ENCODE measurements around the gene SGMS1.
"Not testable (repeated sequence)": the region's sequence is repeated elsewhere in the genome, so short reads cannot be mapped to it uniquely, and the experiment has no call there.

SGMS1 gene

DNA sequence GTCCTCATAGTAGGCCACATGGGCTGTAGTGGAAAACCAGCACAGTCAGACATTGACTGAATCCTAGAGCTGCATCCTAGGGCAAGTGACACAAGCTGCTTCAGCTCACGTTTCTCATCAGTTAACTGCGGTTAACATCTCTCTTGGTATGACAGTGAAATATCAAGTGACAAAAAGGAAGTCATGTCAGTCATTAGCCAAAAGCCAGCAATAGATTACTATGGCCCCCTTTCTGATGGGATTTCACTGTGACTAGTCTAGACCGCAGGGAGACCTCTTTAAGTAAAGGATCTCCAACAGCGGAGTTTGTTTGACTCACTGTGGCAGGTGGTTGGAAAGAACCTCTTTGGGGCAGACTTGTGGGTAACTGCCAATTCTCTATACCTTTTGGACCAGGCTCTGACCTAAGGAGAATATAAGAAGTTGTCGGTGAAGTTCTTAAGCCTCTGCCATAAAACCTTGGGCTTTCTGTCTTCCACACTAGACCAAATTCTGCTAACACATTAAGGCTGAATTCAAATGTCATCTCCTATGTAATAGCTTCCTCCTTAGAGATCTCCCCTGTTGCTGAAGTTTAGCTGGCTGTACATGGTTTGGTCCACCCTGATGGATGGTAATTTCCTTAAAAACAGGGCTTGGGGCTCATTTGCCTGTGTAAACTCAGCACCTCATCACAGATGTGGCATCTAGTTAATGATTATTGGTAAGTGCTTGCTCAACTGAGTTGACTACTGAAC lies 115.3 kb downstream of the SGMS1 start:
- DNase-seq (ENCODE audit: low spot score) = no peak

DNA sequence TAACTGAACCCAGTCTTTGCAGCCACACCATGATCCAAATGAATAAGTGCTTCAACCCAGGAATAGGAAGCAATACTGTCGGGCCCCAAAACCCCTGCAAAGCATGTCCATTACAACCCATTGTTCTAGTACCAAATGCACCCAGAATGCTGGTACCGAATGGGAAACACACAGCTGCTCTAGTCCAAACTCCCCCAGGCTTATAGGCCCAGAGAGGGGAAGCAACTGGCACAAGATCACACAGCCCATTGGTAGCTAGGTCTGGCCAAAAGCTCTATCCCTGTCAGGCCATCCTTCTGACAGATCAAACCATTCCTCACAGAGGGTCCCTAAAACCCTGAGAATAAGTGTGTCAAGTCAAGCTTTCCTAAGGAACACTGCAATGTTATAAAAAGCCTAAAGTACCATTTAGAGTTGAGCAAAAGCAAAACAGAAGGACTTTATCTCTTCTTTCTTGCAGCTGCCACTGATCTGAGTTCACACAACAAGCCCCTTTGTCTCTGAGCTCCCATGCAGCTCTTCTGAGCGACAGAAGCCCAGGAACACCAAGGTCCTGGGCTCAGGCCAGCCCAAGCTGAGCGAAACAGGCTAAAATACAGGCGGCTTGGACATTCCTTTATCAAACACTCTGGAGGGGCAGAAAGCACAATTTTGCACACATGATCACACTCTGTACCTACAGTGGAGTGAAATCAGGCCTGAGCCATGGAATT lies 116.7 kb downstream of the SGMS1 start:
- peak; percentile 96 for DNase-seq (ENCODE audit: low spot score)

DNA sequence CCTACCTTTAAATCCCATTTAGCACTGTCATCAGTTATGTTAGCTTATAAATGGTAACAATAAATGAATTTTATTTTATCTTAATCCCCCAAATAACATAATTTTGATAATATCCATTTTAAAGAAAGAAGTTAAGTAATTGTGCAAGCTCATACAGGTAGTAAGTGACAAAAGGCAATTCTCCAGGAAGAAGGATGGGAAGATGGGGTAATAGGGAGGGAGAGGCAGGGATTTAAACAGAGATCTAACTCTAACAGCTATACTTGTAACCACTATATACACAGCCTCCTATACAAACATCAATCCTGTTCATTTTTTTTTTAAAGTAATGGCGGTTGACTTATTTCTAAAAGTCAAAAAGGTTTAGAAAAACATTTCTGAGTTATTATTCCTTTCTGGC lies 119.4 kb downstream of the SGMS1 start:
- no peak for DNase-seq (ENCODE audit: low spot score)

DNA sequence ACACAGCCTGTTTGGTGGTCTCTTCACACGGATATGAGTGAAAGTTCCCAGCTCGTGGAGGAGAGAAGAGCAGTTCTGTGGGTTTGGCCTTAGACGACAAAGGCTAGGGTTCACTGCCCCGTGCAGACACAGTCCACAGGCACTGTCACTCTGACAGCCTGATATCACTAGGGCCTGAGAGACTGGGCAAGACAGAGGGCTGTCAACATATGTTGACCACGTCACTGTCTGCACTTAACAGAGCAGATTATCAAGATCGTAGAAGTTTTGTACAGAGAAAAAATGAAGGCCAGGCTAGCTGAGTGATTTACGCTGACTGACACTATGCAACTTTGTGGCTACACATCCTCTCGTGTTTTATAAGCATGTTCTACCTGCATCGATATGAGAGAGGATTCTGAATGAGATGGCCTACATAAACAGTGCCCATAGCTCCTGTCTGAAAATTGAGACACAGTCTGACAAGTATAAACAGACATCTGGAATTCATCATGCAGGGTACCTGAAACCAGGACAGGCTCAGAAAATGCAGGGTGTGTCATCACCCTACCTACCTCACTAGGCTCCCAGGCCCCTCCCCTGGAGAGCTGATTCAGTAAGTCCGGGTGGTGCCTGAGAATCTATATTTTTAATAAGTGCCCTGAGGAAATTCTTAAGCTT lies 120.0 kb downstream of the SGMS1 start:
- no peak for DNase-seq (ENCODE audit: low spot score)

DNA sequence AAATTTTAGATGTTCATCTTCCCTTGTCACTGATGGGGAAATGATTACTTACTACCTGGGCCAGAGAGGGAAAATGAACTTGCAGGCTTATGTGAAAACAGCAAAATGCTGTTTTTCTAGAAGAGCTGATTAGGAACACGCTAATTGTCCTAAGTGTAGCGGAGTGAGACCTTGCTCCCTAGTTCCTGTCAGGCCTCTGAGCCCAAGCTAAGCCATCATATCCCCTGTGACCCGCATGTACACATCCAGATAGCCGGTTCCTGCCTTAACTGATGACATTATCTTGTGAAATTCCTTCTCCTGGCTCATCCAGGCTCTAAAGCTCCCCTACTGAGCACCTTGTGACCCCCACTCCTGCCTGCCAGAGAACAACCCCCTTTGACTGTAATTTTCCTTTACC lies 120.6 kb downstream of the SGMS1 start:
- DNase-seq (ENCODE audit: low spot score) = not testable (repeated sequence)

DNA sequence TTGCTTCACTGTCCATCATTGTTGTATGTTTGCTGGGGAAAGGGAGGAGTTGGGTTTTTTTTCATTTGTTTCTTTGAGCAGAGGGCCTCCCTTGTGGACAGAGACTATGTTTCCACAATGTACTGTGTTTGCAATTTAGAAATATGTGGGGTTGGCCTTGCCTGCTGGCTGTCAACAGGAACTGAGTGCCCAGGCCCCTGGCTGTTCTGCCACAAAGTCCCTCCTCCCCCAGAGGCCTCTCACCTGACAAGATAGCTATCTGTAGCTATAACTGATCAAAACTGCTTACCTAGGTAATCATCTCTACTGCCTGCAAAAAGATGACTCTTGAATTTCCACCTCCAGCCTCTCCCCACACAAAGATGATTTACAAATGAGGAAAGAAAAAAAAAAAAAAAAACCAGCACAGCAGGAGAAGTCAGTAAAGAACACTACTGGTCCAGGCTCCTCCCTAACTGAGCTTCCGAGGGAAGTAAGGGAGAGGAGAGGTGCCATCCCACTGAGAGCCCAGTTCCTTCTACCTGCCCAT lies 121.8 kb downstream of the SGMS1 start:
- DNase-seq (ENCODE audit: low spot score) = no peak

DNA sequence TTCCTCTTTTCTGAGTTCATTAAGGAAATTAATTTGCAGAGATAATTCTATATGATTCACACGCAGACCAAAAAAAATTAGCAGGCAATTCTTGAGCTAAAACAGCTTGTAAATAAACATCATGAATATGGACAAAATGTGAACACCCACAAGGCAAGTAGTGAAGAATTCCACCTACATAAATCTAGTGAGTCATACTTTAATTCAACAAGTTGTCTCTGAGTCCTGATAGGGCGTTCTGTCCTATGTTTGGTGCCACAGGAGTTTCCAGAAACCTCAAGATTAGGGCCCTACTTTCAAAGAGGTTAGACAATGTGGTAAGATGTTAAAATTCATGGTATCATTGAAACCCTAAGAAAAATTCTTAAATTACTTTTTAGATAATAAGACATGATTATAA lies 122.3 kb downstream of the SGMS1 start:
- no peak for DNase-seq (ENCODE audit: low spot score)

DNA sequence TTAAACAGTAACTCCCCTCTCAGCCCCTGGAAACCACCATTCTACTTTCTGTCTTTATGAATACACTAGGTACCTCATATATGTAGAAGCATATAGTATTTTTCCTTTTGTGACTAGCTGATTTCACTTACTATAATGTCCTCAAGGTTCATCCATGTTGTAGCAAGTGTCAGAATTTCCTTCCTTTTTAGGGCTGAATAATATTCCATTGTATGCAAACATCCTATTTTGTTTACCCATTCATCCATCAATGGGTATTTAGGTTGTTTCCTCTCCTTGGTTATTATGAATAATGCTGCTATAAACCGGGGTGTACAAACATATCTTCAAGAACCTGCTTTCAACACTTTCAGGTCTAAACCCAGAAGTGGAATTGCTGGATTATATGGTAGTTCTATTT lies 125.3 kb downstream of the SGMS1 start:
- DNase-seq (ENCODE audit: low spot score) = no peak

- no peak for DNase-seq (ENCODE audit: low spot score)
Measured at GRCh38 chr10:50497758-50498157, 126.0 kb downstream of the SGMS1 start.

GRCh38 chr10:50496228-50496627 lies 127.5 kb downstream of the SGMS1 start:
- no peak for DNase-seq (ENCODE audit: low spot score)

GRCh38 chr10:50490241-50490640 lies 133.5 kb downstream of the SGMS1 start:
- no peak for DNase-seq (ENCODE audit: low spot score)

DNA sequence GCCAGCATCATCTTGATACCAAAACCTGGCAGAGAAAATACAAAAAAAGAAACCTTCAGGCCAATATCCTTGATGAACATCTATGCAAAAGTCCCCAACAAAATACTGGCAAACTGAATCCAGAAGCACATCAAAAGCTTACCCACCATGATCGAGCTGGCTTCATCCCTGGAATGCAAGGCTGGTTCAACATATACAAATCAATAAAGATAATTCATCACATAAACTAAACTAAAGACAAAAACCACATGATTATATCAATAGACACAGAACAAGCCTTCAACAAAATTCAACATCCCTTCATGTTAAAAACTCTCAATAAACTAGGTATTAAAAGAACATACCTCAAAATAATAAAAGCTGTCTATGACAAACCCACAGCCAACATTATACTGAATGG lies 139.2 kb downstream of the SGMS1 start:
- DNase-seq (ENCODE audit: low spot score) = not testable (repeated sequence)

- DNase-seq (ENCODE audit: low spot score) = no peak
Measured at GRCh38 chr10:50480054-50481007, 143.4 kb downstream of the SGMS1 start.

GRCh38 chr10:50477287-50478203 lies 146.2 kb downstream of the SGMS1 start:
- DNase-seq (ENCODE audit: low spot score) = no peak

GRCh38 chr10:50473756-50474155 lies 150.0 kb downstream of the SGMS1 start:
- no peak for DNase-seq (ENCODE audit: low spot score)

- DNase-seq (ENCODE audit: low spot score) = no peak
Measured at GRCh38 chr10:50472914-50473313, 150.8 kb downstream of the SGMS1 start.

- no peak for DNase-seq (ENCODE audit: low spot score)
Measured at GRCh38 chr10:50471583-50471975, 152.2 kb downstream of the SGMS1 start.

- no peak for DNase-seq (ENCODE audit: low spot score)
Measured at GRCh38 chr10:50470798-50471582, 152.8 kb downstream of the SGMS1 start.

DNA sequence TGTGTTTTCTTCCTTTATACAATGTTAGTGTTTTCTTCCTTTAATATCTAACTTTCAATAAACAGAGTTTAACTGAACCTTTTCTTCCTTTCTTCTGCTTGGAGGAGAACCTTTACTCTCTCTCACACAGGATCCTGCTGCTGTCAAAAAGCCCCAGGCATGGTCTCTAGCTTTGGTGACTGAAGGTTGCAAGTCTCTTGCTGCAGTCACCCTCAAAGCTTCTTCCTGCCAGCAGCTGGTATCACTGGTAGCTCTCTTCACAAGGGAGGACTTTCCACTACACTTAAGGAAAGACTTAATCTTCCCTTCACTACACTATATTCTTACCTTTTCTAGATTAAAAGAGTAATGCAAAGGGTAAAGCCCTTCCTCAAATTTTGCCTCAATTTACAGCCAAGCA lies 153.4 kb downstream of the SGMS1 start:
- no peak for DNase-seq (ENCODE audit: low spot score)

DNA sequence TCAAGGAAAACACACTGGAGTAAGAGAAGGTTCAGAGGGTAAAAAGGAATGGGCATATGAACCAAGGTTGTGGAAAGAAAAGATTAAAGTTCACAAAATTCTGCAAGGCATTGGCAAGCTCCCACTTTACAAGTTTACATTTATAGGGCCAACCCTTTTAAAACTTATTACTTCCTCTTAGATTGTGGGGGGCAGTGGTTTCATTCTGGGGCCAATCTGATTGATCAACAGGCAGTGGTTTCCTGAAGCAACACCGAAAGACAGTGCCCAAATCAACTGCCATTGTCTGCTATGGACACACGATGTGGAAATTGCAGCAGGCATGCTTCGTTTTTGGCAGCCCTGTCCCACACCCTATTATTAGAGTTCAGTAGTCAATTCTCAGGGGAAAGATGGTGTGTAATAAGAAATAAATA lies 154.0 kb downstream of the SGMS1 start:
- DNase-seq (ENCODE audit: low spot score) = no peak

Data from Ammon's horn (tissue), 1 donor.